ENCODE results near the gene TMEM179.
"Not testable (repeated sequence)": the region's sequence is repeated elsewhere in the genome, so short reads cannot be mapped to it uniquely, and the experiment has no call there.

The TMEM179 gene

DNA sequence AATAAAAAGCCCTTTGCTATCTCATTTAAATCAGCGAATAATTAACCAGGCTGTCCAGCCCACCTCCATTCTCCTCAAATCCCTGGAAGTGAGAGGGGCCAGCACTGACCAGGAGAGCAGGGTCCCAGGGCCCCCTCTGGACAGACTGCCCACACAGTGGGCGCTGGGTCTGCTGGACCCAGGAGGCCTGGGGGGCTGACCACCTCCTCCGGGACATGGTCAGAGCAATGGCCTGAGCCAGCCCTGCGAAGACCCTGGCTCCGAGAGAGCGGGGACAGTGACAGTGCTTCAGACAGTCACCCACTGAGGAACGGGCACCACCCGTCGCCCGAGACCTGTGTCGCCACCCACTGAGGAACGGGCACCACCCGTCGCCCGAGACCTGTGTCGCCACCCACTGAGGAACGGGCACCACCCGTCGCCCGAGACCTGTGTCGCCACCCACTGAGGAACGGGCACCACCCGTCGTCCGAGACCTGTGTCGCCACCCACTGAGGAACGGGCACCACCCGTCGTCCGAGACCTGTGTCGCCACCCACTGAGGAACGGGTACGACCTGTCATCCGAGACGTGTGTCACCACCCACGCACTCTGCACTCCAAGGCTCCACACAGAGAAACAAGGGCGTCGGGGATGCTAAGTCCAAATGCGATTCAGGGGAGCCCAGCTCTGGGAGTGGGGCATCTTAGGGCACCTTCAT lies 32.4 kb upstream of the TMEM179 start:
- not testable (repeated sequence) for H3K36me3 ChIP-seq (ENCODE audit: control insufficient read depth, insufficient read depth, low read length); H3K9me3 ChIP-seq (ENCODE audit: control insufficient read depth, low read length); H3K4me3 ChIP-seq (ENCODE audit: extremely low read depth, insufficient read depth, low read length, poor library complexity, severe bottlenecking); H3K4me1 ChIP-seq (ENCODE audit: control insufficient read depth, insufficient read depth, low read length, poor library complexity, severe bottlenecking); H3K27ac ChIP-seq (ENCODE audit: low read depth, low read length, severe bottlenecking)
- WGBS, 2 experiments (ENCODE audit: insufficient coverage in 2 of 2) = 89% methylated on average over 18 to 32 of the region's 39 CpGs

DNA sequence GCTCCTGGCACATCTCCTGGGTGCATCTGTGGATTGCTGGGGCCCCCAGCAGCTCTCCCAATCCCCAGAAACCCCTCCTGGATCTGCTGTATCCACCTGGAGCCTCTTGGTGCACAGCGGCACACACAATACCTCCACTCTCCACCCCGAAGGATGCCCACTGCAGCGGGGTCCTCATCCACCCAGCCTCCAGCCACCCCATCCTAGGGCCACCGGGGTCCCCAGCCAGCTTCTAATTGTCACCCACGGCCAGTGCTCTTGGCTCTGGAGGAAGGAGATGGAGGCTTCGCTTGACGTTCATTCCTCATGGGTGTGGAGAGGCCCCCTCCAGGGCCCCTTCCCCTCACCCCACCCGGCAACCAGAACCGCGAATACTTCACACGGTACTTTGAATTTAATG lies 31.6 kb upstream of the TMEM179 start:
- Histone ChIP-seq H3K27ac (ENCODE audit: low read depth, low read length, severe bottlenecking) (no peak overlapping the region), H3K9me3 (ENCODE audit: control insufficient read depth, low read length) (no peaks in the 10 kb centered on the region), H3K4me3 (ENCODE audit: extremely low read depth, insufficient read depth, low read length, poor library complexity, severe bottlenecking) (no peak overlapping the region), H3K4me1 (ENCODE audit: control insufficient read depth, insufficient read depth, low read length, poor library complexity, severe bottlenecking) (no peaks in the 10 kb centered on the region), H3K36me3 (ENCODE audit: control insufficient read depth, insufficient read depth, low read length) (no peaks in the 10 kb centered on the region)
- WGBS, 2 experiments (ENCODE audit: insufficient coverage in 2 of 2) = 86 to 93% methylated on average over 6 of the region's 11 CpGs

DNA sequence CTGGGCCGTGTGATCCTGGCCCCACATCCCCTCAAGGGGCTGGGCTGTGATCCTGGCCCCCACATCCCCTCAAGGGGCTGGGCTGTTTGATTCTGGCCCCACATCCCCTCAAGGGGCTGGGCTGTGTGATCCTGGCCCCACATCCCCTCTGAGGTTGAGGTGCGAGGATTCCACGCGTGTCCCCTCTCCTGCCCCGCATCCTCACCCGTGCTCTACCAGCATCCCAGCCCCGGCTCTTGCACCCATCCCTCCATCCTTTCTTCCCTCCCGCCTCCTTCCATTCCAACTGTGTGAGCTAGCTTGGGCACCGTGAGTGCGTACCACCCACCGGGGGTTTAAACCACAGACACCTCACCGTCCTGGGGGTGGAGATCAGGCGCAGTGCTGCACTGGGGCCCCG lies 31.1 kb upstream of the TMEM179 start:
- Histone ChIP-seq H3K4me1 (ENCODE audit: control insufficient read depth, insufficient read depth, low read length, poor library complexity, severe bottlenecking) (no peaks in the 10 kb centered on the region), H3K4me3 (ENCODE audit: extremely low read depth, insufficient read depth, low read length, poor library complexity, severe bottlenecking) (no peak overlapping the region), H3K27ac (ENCODE audit: low read depth, low read length, severe bottlenecking) (no peak overlapping the region), H3K36me3 (ENCODE audit: control insufficient read depth, insufficient read depth, low read length) (no peaks in the 10 kb centered on the region), H3K9me3 (ENCODE audit: control insufficient read depth, low read length) (no peaks in the 10 kb centered on the region)
- WGBS, 2 experiments (ENCODE audit: insufficient coverage in 2 of 2) = 89 to 93% methylated on average over 10 to 13 of the region's 14 CpGs

DNA sequence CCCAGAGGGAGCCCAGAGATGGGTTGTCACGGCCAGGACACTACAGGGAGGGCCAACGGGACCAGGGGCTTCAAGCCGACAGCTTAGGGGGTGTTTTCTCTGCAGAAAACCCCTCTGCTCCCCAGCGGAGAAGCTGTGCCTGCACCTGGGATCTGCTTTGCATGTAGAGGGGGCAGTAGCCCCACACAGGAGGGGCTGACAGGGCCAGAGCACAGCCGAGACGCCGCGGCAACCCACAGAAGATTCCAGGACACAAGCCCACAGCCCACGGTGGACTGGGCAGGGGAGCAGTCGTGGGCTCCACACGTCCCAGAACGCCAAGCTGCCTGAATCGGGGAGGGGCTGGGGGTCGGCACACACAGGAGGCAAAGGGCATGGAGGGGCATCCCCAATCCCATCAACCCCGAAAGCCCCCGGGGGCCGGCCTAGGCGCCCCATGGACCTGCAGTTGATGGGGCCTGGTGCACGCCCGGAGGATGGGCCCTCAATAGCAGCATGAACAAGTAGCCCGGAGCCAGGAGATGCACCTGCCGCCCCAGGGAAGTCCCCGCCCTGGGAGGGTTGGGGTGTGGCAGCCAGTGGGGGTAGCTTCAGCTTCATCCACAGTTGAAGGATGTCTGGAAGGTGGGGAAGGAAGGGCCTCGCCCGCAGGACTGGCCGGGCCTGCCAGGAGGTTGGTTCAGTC lies 30.5 kb upstream of the TMEM179 start:
- Histone ChIP-seq H3K4me1 (ENCODE audit: control insufficient read depth, insufficient read depth, low read length, poor library complexity, severe bottlenecking) (no peaks in the 10 kb centered on the region), H3K4me3 (ENCODE audit: extremely low read depth, insufficient read depth, low read length, poor library complexity, severe bottlenecking) (no peak overlapping the region), H3K36me3 (ENCODE audit: control insufficient read depth, insufficient read depth, low read length) (no peaks in the 10 kb centered on the region), H3K27ac (ENCODE audit: low read depth, low read length, severe bottlenecking) (no peak overlapping the region), H3K9me3 (ENCODE audit: control insufficient read depth, low read length) (no peaks in the 10 kb centered on the region)
- 91 to 92% methylated on average over 22 to 23 of the region's 26 CpGs for WGBS, 2 experiments (ENCODE audit: insufficient coverage in 2 of 2)

DNA sequence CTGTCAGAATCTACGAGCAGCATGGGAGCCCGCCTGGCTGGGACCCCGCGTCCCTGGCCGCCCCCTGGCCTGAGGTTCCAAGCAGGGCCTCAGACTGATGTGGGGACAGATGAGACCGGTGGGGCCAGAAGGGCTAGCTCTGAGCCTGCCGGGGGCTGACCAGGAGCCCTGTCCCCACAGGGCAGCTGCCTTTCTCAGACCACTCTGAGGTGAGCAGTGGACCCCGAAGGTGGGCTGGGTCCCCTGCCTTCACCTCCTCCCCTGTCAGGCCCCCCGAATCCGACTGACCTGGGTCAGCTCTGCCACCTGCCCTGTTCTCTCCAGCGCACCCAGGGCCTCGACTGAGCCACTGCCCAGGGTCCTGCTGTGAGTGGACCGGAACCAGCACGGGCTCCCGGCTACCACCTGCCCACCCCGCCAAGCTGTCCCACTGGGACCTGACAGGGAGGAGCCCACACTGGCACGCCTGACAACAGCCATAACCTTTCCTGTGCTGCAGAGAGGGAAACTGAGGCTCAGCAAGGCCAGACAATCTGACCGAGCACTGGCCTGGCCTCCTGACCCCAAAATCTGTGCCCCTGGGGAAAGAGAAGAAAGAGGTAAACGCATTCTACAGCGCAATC lies 29.7 kb upstream of the TMEM179 start:
- Histone ChIP-seq H3K4me1 (ENCODE audit: control insufficient read depth, insufficient read depth, low read length, poor library complexity, severe bottlenecking) (no peaks in the 10 kb centered on the region), H3K27ac (ENCODE audit: low read depth, low read length, severe bottlenecking) (no peak overlapping the region), H3K9me3 (ENCODE audit: control insufficient read depth, low read length) (peaks cover 5% of the 10 kb centered on the region), H3K4me3 (ENCODE audit: extremely low read depth, insufficient read depth, low read length, poor library complexity, severe bottlenecking) (no peak overlapping the region), H3K36me3 (ENCODE audit: control insufficient read depth, insufficient read depth, low read length) (no peaks in the 10 kb centered on the region)
- 91 to 93% methylated on average over 19 to 20 of the region's 20 CpGs for WGBS, 2 experiments (ENCODE audit: insufficient coverage in 2 of 2)

DNA sequence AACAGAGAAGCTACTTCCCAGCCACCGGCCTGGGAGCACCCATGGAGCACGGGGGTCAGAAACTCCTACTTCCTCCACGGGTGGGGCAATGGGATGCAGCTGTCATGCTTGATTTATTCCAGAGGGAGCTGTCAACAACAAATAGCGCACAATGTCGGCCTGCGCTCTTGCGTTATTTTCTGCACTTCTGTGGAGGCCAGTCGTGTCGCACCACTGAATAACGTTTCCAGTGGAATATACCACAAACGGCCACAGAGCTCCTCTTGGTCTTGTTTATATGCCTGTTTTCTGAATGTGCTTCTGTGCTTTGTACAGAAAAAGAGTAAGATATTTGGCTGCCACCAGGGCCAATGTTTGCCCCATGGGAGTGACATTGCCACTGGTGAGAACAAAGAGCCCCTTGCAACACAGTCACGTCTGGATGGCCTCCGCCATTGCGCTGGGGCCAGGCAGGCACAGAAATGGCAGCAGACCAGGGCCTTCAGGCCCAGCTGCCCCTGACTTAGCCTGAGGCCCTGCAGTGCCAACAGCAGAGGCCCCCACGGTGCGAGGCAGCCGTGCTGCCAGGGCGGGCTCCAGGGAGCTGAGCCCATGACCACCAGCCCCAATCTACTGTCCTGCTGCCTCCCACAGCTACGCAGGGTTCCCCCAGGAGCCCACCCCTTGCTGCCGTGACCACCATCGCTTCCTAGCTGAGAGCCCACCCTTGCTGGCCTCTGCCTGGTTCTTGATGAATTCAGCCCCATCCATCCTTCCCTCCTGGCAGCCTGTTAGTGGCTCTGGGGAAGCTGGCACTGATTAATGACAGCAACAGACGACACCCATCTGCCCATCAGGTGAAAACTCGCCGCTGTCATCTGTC lies 28.9 kb upstream of the TMEM179 start:
- 87 to 92% methylated on average over 19 to 24 of the region's 24 CpGs for WGBS, 2 experiments (ENCODE audit: insufficient coverage in 2 of 2)
- Histone ChIP-seq H3K36me3 (ENCODE audit: control insufficient read depth, insufficient read depth, low read length) (no peaks in the 10 kb centered on the region), H3K27ac (ENCODE audit: low read depth, low read length, severe bottlenecking) (no peak overlapping the region), H3K9me3 (ENCODE audit: control insufficient read depth, low read length) (peaks cover 10% of the 10 kb centered on the region), H3K4me1 (ENCODE audit: control insufficient read depth, insufficient read depth, low read length, poor library complexity, severe bottlenecking) (no peaks in the 10 kb centered on the region), H3K4me3 (ENCODE audit: extremely low read depth, insufficient read depth, low read length, poor library complexity, severe bottlenecking) (no peak overlapping the region)

DNA sequence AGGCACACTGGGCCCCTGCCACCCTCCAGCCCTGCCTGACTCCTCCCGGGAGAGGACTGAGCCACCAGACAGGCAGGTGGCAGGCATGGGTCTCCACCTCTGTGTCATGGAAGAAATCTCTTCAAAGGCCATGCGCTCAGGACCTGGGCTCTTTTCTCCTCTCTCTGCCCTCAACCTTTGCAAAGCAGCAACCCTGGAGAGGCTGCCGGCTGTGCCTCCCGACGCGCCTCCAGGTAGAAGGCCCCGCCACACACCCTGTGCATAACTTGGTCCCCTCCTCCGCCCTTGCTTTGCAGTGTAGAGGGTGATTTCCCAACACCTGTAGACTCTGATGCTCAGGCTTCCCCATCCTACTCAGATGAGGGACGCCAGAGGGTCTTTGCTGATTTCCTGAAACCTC lies 28.2 kb upstream of the TMEM179 start:
- Histone ChIP-seq H3K27ac (ENCODE audit: low read depth, low read length, severe bottlenecking) (no peak overlapping the region), H3K4me3 (ENCODE audit: extremely low read depth, insufficient read depth, low read length, poor library complexity, severe bottlenecking) (no peak overlapping the region), H3K4me1 (ENCODE audit: control insufficient read depth, insufficient read depth, low read length, poor library complexity, severe bottlenecking) (no peaks in the 10 kb centered on the region), H3K36me3 (ENCODE audit: control insufficient read depth, insufficient read depth, low read length) (no peaks in the 10 kb centered on the region), H3K9me3 (ENCODE audit: control insufficient read depth, low read length) (peaks cover 10% of the 10 kb centered on the region)
- 85 to 91% methylated on average over 4 to 9 of the region's 9 CpGs for WGBS, 2 experiments (ENCODE audit: insufficient coverage in 2 of 2)

DNA sequence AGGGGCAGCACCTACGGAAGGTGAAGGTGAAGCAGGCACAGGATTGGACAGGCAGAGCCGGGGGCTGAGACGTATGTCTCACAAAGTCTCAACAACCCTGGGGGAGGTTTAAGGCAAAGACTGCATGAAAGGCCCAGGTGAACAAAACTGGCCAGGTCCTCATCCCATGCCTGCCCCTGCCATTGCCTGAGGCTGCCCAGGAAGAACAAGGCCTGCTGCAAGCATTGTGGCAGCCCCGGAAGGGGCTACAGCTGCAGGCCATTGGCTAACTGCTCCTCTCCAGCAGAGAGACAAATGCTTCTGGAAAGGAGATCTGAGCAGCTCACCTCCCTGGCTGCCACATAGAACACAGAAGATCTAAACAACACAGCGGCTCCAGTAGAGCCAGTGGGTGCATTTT lies 20.4 kb upstream of the TMEM179 start:
- whole genome bisulfite sequencing, 2 experiments (ENCODE audit: insufficient coverage in 2 of 2) = 85% methylated on average over 1 to 3 of the region's 5 CpGs
- Histone ChIP-seq H3K4me3 (ENCODE audit: extremely low read depth, insufficient read depth, low read length, poor library complexity, severe bottlenecking) (no peak overlapping the region), H3K36me3 (ENCODE audit: control insufficient read depth, insufficient read depth, low read length) (no peaks in the 10 kb centered on the region), H3K4me1 (ENCODE audit: control insufficient read depth, insufficient read depth, low read length, poor library complexity, severe bottlenecking) (no peaks in the 10 kb centered on the region), H3K9me3 (ENCODE audit: control insufficient read depth, low read length) (peaks cover 10% of the 10 kb centered on the region), H3K27ac (ENCODE audit: low read depth, low read length, severe bottlenecking) (no peak overlapping the region)

DNA sequence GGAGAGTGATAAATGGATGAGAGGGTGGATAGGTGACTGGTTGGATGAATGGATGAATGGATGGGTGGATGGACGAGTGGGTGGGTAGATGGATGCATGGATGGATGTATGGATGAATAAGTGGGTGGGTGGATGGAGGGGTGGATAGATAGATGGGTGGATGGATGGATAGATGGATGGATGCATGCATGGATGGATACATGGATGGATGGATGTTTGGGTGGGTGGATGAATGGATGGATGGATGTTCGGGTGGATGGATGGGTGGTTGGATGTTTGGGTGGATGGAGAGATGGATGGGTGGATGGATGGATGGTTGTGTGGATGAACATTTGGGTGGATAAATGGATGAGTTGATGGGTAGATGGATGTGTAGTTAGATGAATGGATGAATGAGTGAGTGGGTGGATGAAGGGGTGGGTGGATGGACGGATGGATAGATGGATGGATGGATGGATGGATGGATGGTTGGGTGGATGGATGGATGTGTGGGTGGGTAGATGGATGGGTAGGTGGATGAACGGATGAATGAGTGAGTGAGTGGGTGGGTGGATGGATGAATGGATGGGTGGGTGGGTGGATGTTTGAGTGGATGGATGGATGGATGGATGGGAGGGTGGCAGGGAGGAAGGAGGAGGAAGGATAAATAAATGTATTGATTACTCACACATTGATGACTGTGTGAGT lies 9.7 kb upstream of the TMEM179 start:
- Histone ChIP-seq H3K27ac (ENCODE audit: low read depth, low read length, severe bottlenecking) (no peak overlapping the region), H3K9me3 (ENCODE audit: control insufficient read depth, low read length) (no peaks in the 10 kb centered on the region), H3K4me1 (ENCODE audit: control insufficient read depth, insufficient read depth, low read length, poor library complexity, severe bottlenecking) (no peaks in the 10 kb centered on the region), H3K4me3 (ENCODE audit: extremely low read depth, insufficient read depth, low read length, poor library complexity, severe bottlenecking) (no peak overlapping the region), H3K36me3 (ENCODE audit: control insufficient read depth, insufficient read depth, low read length) (no peaks in the 10 kb centered on the region)
- 69 to 70% methylated on average over 4 of the region's 4 CpGs for WGBS, 2 experiments (ENCODE audit: insufficient coverage in 2 of 2)

DNA sequence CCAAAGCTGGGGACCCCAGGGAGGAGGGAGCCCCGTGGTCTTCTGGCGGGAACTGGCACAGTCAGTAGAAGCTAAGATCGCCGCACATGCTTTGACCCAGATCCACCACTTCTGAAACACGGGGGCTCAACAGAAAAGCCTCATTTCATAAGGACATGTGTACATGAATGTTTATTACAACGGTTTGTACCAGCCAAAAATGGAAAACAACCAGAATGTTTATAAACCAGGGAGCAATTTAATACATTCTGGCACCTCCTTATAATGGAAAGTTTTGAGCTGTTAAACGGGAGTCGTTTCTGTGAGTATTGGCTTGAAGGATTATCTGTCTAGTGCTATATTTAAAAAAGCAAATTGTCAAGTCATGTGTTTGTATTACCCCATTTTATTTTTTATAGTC lies 7.3 kb upstream of the TMEM179 start:
- Histone ChIP-seq H3K9me3 (ENCODE audit: control insufficient read depth, low read length) (no peaks in the 10 kb centered on the region), H3K27ac (ENCODE audit: low read depth, low read length, severe bottlenecking) (no peak overlapping the region), H3K36me3 (ENCODE audit: control insufficient read depth, insufficient read depth, low read length) (no peaks in the 10 kb centered on the region), H3K4me1 (ENCODE audit: control insufficient read depth, insufficient read depth, low read length, poor library complexity, severe bottlenecking) (no peaks in the 10 kb centered on the region), H3K4me3 (ENCODE audit: extremely low read depth, insufficient read depth, low read length, poor library complexity, severe bottlenecking) (no peak overlapping the region)
- WGBS, 2 experiments (ENCODE audit: insufficient coverage in 2 of 2) = 42 to 58% methylated on average over 2 of the region's 8 CpGs

Data from mesodermal cell (in vitro differentiated cells).